ENCODE data around the gene ST6GALNAC4. TPM values are rescaled to one million over a fixed set of nuclear protein-coding genes. Genes with fewer than 3 reads are reported as not detected.

The ST6GALNAC4 gene
- total RNA-seq, 2 experiments from 2014 or later, result 118 to 180 TPM

DNA sequence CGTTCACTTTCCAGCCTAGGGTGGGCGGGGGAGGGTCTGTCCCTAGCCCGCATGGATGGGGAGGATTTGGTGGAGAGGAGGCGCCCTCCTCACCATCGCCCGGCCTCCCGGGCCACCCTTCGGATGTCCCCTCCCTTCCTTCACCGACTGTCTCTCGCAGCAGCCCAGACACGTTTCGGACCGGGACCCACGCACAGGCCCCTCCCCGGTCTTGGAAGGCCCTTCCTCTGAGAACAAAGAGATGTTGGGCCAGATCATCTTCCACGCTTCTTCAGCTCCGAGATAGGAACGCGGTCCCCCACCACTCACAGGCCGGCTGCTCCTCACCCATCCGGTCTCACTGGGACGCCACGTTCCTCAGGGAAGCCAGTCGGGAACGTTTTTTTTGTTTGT, 21.5 kb upstream of the ST6GALNAC4 start:
- Histone ChIP-seq H3K36me3 (ENCODE audit: insufficient read depth, low read length) (peaks cover 52% of the 10 kb centered on the region), H3K4me1 (ENCODE audit: insufficient read depth, low read length, poor library complexity, severe bottlenecking) (peaks cover 33% of the 10 kb centered on the region), H3K4me2 (ENCODE audit: low read length) (peak overlapping the region; percentile 71), H4K20me1 (ENCODE audit: insufficient read depth, low read length) (peaks cover 10% of the 10 kb centered on the region; the same call in 1 of the 2 replicates), H3K27ac (ENCODE audit: low read depth, low read length, poor library complexity, severe bottlenecking) (peak overlapping the region; percentile 15), H3K4me3 (ENCODE audit: low read depth, low read length, poor library complexity, severe bottlenecking) (peak overlapping the region; percentile 81), H3K9me3 (ENCODE audit: low read length) (no peaks in the 10 kb centered on the region), H3K79me2 (ENCODE audit: insufficient read depth, low read depth, low read length) (peaks cover 23% of the 10 kb centered on the region; the same call in 1 of the 2 replicates), H2AFZ (ENCODE audit: low read length) (no peak overlapping the region), H3K9me2 (ENCODE audit: insufficient read depth, low read length) (no peaks in the 10 kb centered on the region)
- no peak for DNase-seq (ENCODE audit: low spot score)
- ChIA-PET CTCF (ENCODE audit: unreplicated experiment) (no interaction called here), POLR2A (no interaction called here)
- no peak for TF ChIP-seq EZH2phosphoT487 (IDR thresholded peaks at IDR 0.05; ENCODE audit: borderline replicate concordance, low read depth, low read length)
- TF ChIP-seq, protein P1, sequence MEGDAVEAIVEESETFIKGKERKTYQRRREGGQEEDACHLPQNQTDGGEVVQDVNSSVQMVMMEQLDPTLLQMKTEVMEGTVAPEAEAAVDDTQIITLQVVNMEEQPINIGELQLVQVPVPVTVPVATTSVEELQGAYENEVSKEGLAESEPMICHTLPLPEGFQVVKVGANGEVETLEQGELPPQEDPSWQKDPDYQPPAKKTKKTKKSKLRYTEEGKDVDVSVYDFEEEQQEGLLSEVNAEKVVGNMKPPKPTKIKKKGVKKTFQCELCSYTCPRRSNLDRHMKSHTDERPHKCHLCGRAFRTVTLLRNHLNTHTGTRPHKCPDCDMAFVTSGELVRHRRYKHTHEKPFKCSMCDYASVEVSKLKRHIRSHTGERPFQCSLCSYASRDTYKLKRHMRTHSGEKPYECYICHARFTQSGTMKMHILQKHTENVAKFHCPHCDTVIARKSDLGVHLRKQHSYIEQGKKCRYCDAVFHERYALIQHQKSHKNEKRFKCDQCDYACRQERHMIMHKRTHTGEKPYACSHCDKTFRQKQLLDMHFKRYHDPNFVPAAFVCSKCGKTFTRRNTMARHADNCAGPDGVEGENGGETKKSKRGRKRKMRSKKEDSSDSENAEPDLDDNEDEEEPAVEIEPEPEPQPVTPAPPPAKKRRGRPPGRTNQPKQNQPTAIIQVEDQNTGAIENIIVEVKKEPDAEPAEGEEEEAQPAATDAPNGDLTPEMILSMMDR (conservative IDR thresholded peaks at IDR 0.05; ENCODE audit: low read length), result no peak
- BruUV-seq (replicated peaks), result no TSS peak
- intact Hi-C loops (cut with micrococcal nuclease; ENCODE audit: unreplicated experiment), result no loop called here

DNA sequence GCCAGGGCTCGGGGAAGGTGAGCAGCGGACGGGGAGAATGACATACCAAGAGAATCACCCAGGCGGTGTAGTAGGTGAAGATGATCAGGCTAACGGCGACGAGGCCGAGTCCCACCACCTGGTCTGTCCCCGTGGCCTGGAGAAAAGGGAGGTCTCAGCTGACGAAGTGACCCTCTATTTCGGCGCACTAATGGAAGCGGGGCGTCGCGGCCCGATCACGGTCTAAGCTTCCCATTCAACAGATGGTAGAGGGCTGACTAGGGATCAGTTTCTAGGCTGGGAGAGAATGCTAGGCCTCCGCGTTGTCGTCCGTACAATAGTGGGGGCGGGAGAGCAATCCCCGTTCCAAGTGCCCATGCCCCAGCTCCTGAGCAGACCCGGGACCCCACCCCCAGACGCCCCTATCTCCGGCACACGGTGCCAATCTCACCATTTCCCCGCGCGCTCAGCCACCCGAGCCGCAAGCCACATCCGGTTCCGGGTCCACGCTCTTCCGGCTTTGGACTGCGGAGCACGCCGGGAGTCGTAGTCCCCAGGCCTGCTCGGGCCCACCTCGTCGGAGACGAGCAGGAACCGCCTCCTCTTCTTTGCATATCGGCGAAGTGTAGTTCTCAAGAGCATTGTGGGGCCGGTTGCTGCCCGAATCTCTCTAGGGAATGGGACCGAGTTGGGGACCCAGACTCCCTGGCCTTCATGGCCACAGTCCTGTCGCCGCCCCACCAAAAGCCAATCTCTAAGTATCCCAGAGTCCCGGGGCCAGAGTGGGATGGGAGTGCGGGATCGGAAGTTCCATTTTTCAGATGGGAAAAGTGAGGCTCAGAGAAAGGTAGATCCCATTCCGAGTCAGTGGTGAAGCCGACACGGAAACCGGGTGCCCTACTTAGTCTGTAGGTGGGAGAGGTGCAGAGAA, 20.8 kb upstream of the ST6GALNAC4 start, which contains the start of gene DPM2:
TSS of gene DPM2 (minus strand) at position 467 of the 910 bp plus-strand sequence. CDS start at position 433, 34 bp downstream.
- Histone ChIP-seq H4K20me1 (ENCODE audit: insufficient read depth, low read length) (peaks cover 10% of the 10 kb centered on the region; the same call in 1 of the 2 replicates), H3K4me3 (ENCODE audit: low read depth, low read length, poor library complexity, severe bottlenecking) (peak within 1 kb of the TSS; percentile 81), H3K9me2 (ENCODE audit: insufficient read depth, low read length) (no peaks in the 10 kb centered on the region), H3K79me2 (ENCODE audit: insufficient read depth, low read depth, low read length) (peaks cover 23% of the 10 kb centered on the region; the same call in 1 of the 2 replicates), H3K4me1 (ENCODE audit: insufficient read depth, low read length, poor library complexity, severe bottlenecking) (peaks cover 28% of the 10 kb centered on the region), H2AFZ (ENCODE audit: low read length) (peak within 1 kb of the TSS; percentile 3; the same call in 1 of the 2 replicates), H3K27ac (ENCODE audit: low read depth, low read length, poor library complexity, severe bottlenecking) (peak within 1 kb of the TSS; percentile 36), H3K36me3 (ENCODE audit: insufficient read depth, low read length) (peaks cover 45% of the 10 kb centered on the region), H3K4me2 (ENCODE audit: low read length) (peak within 1 kb of the TSS; percentile 71), H3K9me3 (ENCODE audit: low read length) (no peaks in the 10 kb centered on the region)
- peak; percentile 96 for DNase-seq (ENCODE audit: low spot score)
- TF ChIP-seq, protein P1 (conservative IDR thresholded peaks at IDR 0.05; ENCODE audit: low read length), result no peak
- no peak for TF ChIP-seq EZH2phosphoT487 (IDR thresholded peaks at IDR 0.05; ENCODE audit: borderline replicate concordance, low read depth, low read length)
- TSS peak; percentile 74 for BruUV-seq (replicated peaks)
- intact Hi-C loops (cut with micrococcal nuclease; ENCODE audit: unreplicated experiment), result no loop called here
- ChIA-PET POLR2A (interaction anchor here (1.0 to 1.1 kb wide), 2 partner anchors 21 to 93 kb away, joined by 3 read pairs; no protein-coding TSS in a partner anchor), CTCF (ENCODE audit: unreplicated experiment) (interaction anchor here (0.5 kb wide), 1 partner anchor 33 kb away, joined by 4 read pairs; no protein-coding TSS in a partner anchor)

Data from OCI-LY7 (cell line).